Vagina (tissue), 2 donors: ENCODE results near the gene PCBP4. TPM values are rescaled to one million over a fixed set of nuclear protein-coding genes. Genes with fewer than 3 reads are reported as not detected.
A peak's percentile ranks its signal among the peaks of the same experiment; 100 is the strongest.

Source experiments
- DNase-seq, 2 donors: peaks; one replicate each; pipeline ENCODE4 v3.0.0-alpha.2; 2017; ENCODE audit errors: extremely low spot score in 2 of 2
- H3K27ac ChIP-seq: fragments of 200-600 bp; sonication (generic); one replicate; pipeline ENCODE4 v1.5.1; 2019
- H3K27me3 ChIP-seq: fragments of 200-600 bp; sonication (generic); one replicate; pipeline ENCODE4 v1.5.1; 2019
- H3K36me3 ChIP-seq, 2 donors: fragments of 200-600 bp; sonication (generic); one replicate each; pipeline ENCODE4 v1.5.1; 2017 to 2019
- H3K4me1 ChIP-seq: fragments of 200-600 bp; sonication (generic); one replicate; pipeline ENCODE4 v1.5.1; 2019
- H3K4me3 ChIP-seq, 2 donors: fragments of 200-600 bp; sonication (generic); 1 replicate in 1 of 2; 2 replicates in 1 of 2; pipeline ENCODE4 v1.5.1; 2016 to 2019
- H3K9me3 ChIP-seq: fragments of 200-600 bp; sonication (generic); one replicate; pipeline ENCODE4 v1.5.1; 2019
- CTCF ChIP-seq, 3 experiments: fragments of 450-650 bp in 2 of 3; fragments of 200-600 bp in 1 of 3; sonication (generic) in 1 of 3; IDR thresholded peaks; one replicate each; pipeline ENCODE4 v1.5.1; 2017 to 2019; ENCODE audit warnings: antibody characterized with exemption in 3 of 3, mild to moderate bottlenecking in 2 of 3, moderate library complexity in 2 of 3
- POLR2A ChIP-seq, 2 donors: fragments of 450-650 bp; IDR thresholded peaks; one replicate each; pipeline ENCODE4 v1.6.1; 2017; ENCODE audit warnings: antibody characterized with exemption in 2 of 2, mild to moderate bottlenecking in 2 of 2, moderate library complexity in 2 of 2
- POLR2AphosphoS5 ChIP-seq, 2 donors: sonication (generic); formaldehyde crosslinking; IDR thresholded peaks; one replicate each; pipeline ENCODE4 v1.9.0; 2017; ENCODE audit warnings: antibody characterized with exemption in 2 of 2, mild to moderate bottlenecking in 2 of 2, low read depth in 1 of 2; ENCODE audit not compliant: insufficient read depth in 1 of 2
- intact Hi-C: fragments of 100-400 bp; cut with DNase I; formaldehyde crosslinking; loops from one replicate; pipeline ENCODE4 v1.15.1; 2023
- total RNA-seq: library from RNA; depleted of rRNA; stranded (reverse); fragments of >200 nt; gene quantifications from one replicate; pipeline ENCODE4 v1.2.3, GENCODE V29; 2016

PCBP4 gene
- total RNA-seq, 1 donor from 2014 or later, result 36.6 TPM

DNA sequence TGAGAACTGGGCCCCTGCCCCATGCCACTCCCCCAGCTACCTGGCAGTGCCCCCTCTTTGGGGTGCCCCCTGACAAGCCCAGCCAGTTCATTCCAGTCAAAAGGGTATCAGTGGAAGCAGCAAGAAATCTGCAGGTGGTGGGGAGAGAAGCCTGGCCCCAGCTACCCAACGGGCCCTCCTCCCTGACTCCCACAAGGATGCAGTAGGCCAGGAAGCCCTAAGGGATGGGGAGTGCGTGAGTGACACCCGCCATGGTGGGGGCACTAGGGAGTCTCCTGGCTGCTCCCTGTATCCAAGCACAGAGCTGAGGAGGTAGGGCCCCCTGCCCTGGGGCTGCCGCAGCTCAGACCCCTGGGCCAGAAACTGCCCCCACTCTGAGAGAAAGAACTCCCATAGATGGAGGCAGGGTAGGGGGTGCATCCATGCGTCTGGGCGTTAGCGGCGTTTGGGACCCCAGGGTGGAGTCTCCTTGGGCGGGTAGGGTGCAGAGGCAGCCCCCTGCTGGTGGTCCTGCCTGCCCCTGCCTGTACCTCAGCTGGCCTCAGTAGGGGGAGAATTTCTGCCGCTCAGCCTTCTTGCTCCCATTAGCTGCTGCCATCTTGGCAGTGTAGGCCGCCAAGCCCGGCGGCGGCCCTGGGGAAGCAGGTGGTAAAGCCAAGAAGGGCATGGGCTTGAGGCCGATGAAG, 9.6 kb downstream of the PCBP4 start:
- TF ChIP-seq POLR2A (IDR thresholded peaks at IDR 0.05) (no peak), POLR2AphosphoS5 (IDR thresholded peaks at IDR 0.05; ENCODE audit: insufficient read depth in 1 of 2, low read depth in 1 of 2) (no peak), CTCF (IDR thresholded peaks at IDR 0.05) (no peak)
- no peak overlapping the region for H3K27ac ChIP-seq
- no peak for DNase-seq
- peaks cover 0 to 7% of the 10 kb centered on the region in 2 donors for H3K36me3 ChIP-seq
- intact Hi-C loops, result no loop called here
- no peak overlapping the region for H3K4me3 ChIP-seq
- no peaks in the 10 kb centered on the region for H3K9me3 ChIP-seq
- H3K4me1 ChIP-seq, result peaks cover 15% of the 10 kb centered on the region
- no peaks in the 10 kb centered on the region for H3K27me3 ChIP-seq

DNA sequence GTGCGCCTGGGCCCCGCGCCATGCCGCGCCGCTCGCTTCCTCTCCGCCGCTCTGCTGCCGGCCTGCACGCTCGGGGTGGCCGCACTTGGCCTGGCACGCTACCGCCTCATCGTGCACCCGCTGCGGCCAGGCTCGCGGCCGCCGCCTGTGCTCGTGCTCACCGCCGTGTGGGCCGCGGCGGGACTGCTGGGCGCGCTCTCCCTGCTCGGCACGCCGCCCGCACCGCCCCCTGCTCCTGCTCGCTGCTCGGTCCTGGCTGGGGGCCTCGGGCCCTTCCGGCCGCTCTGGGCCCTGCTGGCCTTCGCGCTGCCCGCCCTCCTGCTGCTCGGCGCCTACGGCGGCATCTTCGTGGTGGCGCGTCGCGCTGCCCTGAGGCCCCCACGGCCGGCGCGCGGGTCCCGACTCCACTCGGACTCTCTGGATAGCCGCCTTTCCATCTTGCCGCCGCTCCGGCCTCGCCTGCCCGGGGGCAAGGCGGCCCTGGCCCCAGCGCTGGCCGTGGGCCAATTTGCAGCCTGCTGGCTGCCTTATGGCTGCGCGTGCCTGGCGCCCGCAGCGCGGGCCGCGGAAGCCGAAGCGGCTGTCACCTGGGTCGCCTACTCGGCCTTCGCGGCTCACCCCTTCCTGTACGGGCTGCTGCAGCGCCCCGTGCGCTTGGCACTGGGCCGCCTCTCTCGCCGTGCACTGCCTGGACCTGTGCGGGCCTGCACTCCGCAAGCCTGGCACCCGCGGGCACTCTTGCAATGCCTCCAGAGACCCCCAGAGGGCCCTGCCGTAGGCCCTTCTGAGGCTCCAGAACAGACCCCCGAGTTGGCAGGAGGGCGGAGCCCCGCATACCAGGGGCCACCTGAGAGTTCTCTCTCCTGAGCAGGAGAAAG, 11.1 kb downstream of the PCBP4 start:
- no peak for TF ChIP-seq POLR2A (IDR thresholded peaks at IDR 0.05)
- TF ChIP-seq POLR2AphosphoS5 (IDR thresholded peaks at IDR 0.05; ENCODE audit: insufficient read depth in 1 of 2, low read depth in 1 of 2), result peak in 1 of 2 donors; percentile 45
- TF ChIP-seq CTCF (IDR thresholded peaks at IDR 0.05), result no peak
- no peak for DNase-seq
- Histone ChIP-seq H3K4me1 (peaks cover 15% of the 10 kb centered on the region), H3K27ac (peak overlapping the region; percentile 30), H3K36me3 (peaks cover 0 to 7% of the 10 kb centered on the region in 2 donors), H3K27me3 (no peaks in the 10 kb centered on the region), H3K4me3 (peak overlapping the region; percentile 39 to 66), H3K9me3 (no peaks in the 10 kb centered on the region)
- intact Hi-C loops, result no loop called here

DNA sequence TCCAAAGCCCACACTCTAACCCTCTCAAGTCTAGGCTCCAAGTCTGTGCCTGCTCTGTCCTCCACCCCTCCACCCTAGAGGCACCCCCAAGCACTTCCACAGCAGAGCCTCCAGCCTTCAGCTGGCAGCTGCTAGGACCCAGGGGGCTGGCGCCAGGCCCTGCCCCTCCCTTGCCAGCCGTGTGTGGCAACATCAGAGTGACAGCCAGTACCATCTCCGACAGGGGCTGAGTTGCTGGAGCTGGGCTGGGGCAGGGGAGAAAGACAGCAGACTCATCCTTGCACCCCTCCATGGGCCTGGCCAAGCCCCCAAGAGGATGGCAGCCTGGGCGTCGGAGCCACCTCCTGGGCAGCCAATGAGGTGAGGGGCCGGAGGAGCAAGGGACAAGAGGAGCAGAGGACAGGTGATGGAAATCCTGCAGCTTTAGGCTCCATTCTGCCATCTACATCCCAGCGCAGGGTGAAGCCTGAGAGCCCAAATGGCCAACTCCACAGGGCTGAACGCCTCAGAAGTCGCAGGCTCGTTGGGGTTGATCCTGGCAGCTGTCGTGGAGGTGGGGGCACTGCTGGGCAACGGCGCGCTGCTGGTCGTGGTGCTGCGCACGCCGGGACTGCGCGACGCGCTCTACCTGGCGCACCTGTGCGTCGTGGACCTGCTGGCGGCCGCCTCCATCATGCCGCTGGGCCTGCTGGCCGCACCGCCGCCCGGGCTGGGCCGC, 11.9 kb downstream of the PCBP4 start, which contains the start of gene GPR62:
Gene GPR62 (plus strand): TSS at position 207 of the 718 bp plus-strand sequence. CDS start 272 bp downstream, at position 479.
- no peak for DNase-seq
- Histone ChIP-seq H3K4me1 (peaks cover 15% of the 10 kb centered on the region), H3K9me3 (no peaks in the 10 kb centered on the region), H3K27ac (peak within 1 kb of the TSS; percentile 30), H3K4me3 (peak within 1 kb of the TSS; percentile 39 to 66), H3K36me3 (peaks cover 0 to 7% of the 10 kb centered on the region in 2 donors), H3K27me3 (no peaks in the 10 kb centered on the region)
- TF ChIP-seq POLR2A (IDR thresholded peaks at IDR 0.05) (no peak), POLR2AphosphoS5 (IDR thresholded peaks at IDR 0.05; ENCODE audit: insufficient read depth in 1 of 2, low read depth in 1 of 2) (no peak), CTCF (IDR thresholded peaks at IDR 0.05) (no peak)
- intact Hi-C loops, result no loop called here

DNA sequence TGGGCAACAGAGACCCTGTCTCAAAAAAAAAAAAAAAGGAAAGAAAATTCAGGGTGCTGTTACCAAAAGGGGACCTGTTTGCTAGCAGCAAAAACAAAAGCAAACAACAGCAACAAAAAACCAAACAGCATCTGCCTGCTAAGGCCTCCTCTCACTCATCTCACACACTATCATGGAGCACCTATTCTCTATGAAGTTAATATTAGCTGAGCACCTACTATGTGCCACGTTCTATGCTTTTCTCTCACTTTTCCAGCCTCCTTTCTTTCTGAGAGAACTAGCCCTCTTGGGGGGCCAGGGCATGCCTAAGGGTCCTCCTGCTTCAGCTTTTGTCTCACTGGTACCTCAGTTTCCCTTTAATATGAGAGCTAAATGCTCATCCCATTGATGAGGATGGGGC, 12.5 kb downstream of the PCBP4 start:
- Histone ChIP-seq H3K27me3 (no peaks in the 10 kb centered on the region), H3K36me3 (peaks cover 0 to 7% of the 10 kb centered on the region in 2 donors), H3K4me3 (no peak overlapping the region), H3K9me3 (no peaks in the 10 kb centered on the region), H3K27ac (no peak overlapping the region), H3K4me1 (peaks cover 15% of the 10 kb centered on the region)
- TF ChIP-seq POLR2A (IDR thresholded peaks at IDR 0.05), result no peak
- no peak for TF ChIP-seq CTCF (IDR thresholded peaks at IDR 0.05)
- TF ChIP-seq POLR2AphosphoS5 (IDR thresholded peaks at IDR 0.05; ENCODE audit: insufficient read depth in 1 of 2, low read depth in 1 of 2), result no peak
- no peak for DNase-seq
- intact Hi-C loops, result no loop called here
